Lower leg skin (tissue), 3 donors: Measurements from ENCODE around the gene NTSR1.

Source experiments
- POLR2A ChIP-seq, 2 donors: fragments of 450-650 bp; IDR thresholded peaks; one replicate each; pipeline ENCODE4 v1.6.1; 2016 to 2017; ENCODE audit warnings: antibody characterized with exemption in 2 of 2, mild to moderate bottlenecking in 1 of 2, moderate library complexity in 1 of 2
- TF ChIP-seq, protein P1 (sequence below), 3 donors: fragments of 450-650 bp; IDR thresholded peaks; one replicate each; pipeline ENCODE4 v1.5.1; 2016; ENCODE audit warnings: antibody characterized with exemption in 3 of 3, mild to moderate bottlenecking in 3 of 3, moderate library complexity in 2 of 3

DNA sequence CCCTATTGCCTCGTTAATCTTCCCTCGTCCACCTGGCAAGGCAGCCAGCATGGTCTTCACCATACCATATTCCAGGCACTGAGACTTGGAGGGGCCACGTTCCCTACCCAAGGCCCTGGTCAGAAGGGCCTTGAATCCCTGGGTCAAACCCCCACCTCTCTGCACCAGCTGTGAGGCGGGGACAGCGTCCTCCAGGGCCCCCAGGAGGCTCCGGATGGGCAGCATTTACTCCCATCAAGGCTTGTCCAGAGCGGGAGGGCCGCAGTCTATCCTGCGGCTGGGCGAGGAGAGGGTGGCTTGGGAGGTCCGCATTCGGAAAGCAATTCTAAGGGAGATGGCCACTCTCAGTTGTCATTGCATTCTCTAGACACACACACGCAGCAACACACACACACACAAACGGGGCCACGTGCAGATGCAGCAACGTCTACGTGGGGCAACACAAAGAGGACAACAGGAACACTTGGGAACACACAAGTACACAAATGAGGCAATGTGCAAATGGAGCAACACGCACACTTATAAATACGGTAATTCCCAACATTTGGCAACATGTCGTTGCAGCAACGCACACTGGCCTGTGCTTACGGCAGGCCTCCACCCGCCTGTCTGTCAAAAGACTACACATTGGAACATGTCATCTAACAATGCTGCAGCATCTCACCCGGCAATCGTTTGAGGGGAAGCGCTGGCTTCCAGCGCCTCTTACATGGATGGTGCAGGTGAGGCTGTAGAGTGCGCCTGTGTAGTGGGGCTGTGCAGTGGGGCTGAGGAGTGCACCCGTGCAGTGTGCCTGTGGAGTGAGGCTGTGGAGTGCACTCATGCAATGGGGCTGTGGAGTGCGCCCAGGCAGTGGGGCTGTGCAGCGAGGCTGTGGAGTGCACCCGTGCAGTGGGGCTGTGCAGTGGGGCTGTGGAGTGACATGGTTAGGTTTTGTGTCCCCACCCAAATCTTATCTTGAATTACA is 12.9 kb upstream of the NTSR1 start:
- TF ChIP-seq, protein P1, sequence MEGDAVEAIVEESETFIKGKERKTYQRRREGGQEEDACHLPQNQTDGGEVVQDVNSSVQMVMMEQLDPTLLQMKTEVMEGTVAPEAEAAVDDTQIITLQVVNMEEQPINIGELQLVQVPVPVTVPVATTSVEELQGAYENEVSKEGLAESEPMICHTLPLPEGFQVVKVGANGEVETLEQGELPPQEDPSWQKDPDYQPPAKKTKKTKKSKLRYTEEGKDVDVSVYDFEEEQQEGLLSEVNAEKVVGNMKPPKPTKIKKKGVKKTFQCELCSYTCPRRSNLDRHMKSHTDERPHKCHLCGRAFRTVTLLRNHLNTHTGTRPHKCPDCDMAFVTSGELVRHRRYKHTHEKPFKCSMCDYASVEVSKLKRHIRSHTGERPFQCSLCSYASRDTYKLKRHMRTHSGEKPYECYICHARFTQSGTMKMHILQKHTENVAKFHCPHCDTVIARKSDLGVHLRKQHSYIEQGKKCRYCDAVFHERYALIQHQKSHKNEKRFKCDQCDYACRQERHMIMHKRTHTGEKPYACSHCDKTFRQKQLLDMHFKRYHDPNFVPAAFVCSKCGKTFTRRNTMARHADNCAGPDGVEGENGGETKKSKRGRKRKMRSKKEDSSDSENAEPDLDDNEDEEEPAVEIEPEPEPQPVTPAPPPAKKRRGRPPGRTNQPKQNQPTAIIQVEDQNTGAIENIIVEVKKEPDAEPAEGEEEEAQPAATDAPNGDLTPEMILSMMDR (IDR thresholded peaks at IDR 0.05): no peak
- TF ChIP-seq POLR2A (IDR thresholded peaks at IDR 0.05): no peak
